A549 (cell line): ENCODE data around the gene TTC12.

Experiments used
- KDM1A ChIP-seq: fragments of 200-600 bp; sonication (generic); IDR thresholded peaks from 2 replicates; pipeline ENCODE4 v1.6.1; 2016; ENCODE audit warnings: low read depth, mild to moderate bottlenecking
- TF ChIP-seq, protein P1 (sequence below): fragments of 200-600 bp; sonication (generic); IDR thresholded peaks from 2 replicates; pipeline ENCODE4 v1.6.1; 2016; ENCODE audit warnings: antibody characterized with exemption, mild to moderate bottlenecking, moderate library complexity

DNA sequence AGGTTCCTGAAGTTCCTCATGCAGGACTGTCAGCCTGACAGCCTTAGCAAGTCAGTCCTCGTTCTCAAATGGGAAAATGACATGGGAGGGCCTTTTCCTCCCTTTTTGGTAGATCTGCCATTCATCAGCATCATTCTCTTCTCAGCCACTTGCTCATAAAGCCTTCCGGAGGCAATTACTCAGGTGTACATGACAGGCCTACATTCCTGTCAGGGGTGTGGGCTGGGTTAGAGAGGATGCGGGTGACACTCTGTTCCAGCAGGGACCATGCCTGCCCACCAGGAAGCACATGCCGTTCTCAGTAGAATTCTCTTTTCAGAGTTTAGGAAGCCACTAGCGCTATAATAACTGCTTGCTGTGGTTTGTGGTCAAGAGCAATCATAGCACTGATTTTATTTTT is 49.0 kb downstream of the TTC12 start:
- no peak for TF ChIP-seq KDM1A
- TF ChIP-seq, protein P1, sequence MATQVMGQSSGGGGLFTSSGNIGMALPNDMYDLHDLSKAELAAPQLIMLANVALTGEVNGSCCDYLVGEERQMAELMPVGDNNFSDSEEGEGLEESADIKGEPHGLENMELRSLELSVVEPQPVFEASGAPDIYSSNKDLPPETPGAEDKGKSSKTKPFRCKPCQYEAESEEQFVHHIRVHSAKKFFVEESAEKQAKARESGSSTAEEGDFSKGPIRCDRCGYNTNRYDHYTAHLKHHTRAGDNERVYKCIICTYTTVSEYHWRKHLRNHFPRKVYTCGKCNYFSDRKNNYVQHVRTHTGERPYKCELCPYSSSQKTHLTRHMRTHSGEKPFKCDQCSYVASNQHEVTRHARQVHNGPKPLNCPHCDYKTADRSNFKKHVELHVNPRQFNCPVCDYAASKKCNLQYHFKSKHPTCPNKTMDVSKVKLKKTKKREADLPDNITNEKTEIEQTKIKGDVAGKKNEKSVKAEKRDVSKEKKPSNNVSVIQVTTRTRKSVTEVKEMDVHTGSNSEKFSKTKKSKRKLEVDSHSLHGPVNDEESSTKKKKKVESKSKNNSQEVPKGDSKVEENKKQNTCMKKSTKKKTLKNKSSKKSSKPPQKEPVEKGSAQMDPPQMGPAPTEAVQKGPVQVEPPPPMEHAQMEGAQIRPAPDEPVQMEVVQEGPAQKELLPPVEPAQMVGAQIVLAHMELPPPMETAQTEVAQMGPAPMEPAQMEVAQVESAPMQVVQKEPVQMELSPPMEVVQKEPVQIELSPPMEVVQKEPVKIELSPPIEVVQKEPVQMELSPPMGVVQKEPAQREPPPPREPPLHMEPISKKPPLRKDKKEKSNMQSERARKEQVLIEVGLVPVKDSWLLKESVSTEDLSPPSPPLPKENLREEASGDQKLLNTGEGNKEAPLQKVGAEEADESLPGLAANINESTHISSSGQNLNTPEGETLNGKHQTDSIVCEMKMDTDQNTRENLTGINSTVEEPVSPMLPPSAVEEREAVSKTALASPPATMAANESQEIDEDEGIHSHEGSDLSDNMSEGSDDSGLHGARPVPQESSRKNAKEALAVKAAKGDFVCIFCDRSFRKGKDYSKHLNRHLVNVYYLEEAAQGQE = no peak
